Measurements from ENCODE around the gene CRYBB1. TPM values are rescaled to one million over a fixed set of nuclear protein-coding genes. Genes with fewer than 3 reads are reported as not detected.
A peak's percentile ranks its signal among the peaks of the same experiment; 100 is the strongest.

CRYBB1 gene
- total RNA-seq = 1.7 TPM
- 0.54 TPM for polyA plus RNA-seq (ENCODE audit: insufficient read depth, low read depth, low replicate concordance)
- long read RNA-seq, donor 1, partial matches to known transcripts = 0 of 1 reads
- long read RNA-seq, donor 1, other reads (novel, unspliced or antisense) = 0 of 1 reads
- long read RNA-seq, donor 2 = 0 reads
- long read RNA-seq, donor 3, partial matches to known transcripts = 0 of 1 reads
- long read RNA-seq, donor 3, other reads (novel, unspliced or antisense) = 0 of 1 reads
- long read RNA-seq, donor 4 = 0 reads
- long read RNA-seq, donor 5 = 0 reads
- long read RNA-seq, donor 6 = 0 reads
- long read RNA-seq, donor 7 = 0 reads
- long read RNA-seq, donor 8 = 0 reads
- long read RNA-seq, donor 9, partial matches to known transcripts = 0 of 2 reads
- long read RNA-seq, donor 9, other reads (novel, unspliced or antisense) = 0 of 2 reads
- long read RNA-seq, donor 10 = 0 reads

GRCh38 chr22:26617271-26618199, at the start of gene CRYBB1:
CRYBB1 (minus strand) TSS chr22:26618027; CDS start chr22:26616319, 1,708 bp downstream.
- Histone ChIP-seq H3K27ac (ENCODE audit: low read depth in 2 of 2, low read length in 2 of 2) (no peak within 1 kb of the TSS), H3K4me1 (ENCODE audit: control insufficient read depth in 2 of 3, insufficient read depth in 2 of 3, low read depth in 1 of 3, low read length in 3 of 3) (no peaks in the 10 kb centered on the region), H3K4me3 (ENCODE audit: low read length in 3 of 3) (no peak within 1 kb of the TSS), H3K9ac (ENCODE audit: low read length in 3 of 3) (no peak within 1 kb of the TSS), H3K27me3 (ENCODE audit: control insufficient read depth, insufficient read depth, low read length) (no peaks in the 10 kb centered on the region), H3K36me3 (ENCODE audit: control insufficient read depth in 2 of 3, insufficient read depth in 3 of 3, low read length in 3 of 3) (no peaks in the 10 kb centered on the region), H3K9me3 (ENCODE audit: control insufficient read depth in 2 of 3, insufficient read depth in 1 of 3, low read length in 3 of 3) (no peaks in the 10 kb centered on the region)
- DNase-seq (peak in 1 of 5 donors; percentile 77), FAIRE-seq (no peak)
- TF ChIP-seq CTCF (IDR thresholded peaks at IDR 0.05; ENCODE audit: borderline replicate concordance, extremely low read depth, insufficient read depth) = no peak
- intact Hi-C loops (cut with DNase I) = no loop called here

- intact Hi-C loops (cut with DNase I) = no loop called here
- Histone ChIP-seq H3K4me3 (ENCODE audit: low read length in 3 of 3) (no peak overlapping the region), H3K27ac (ENCODE audit: low read depth in 2 of 2, low read length in 2 of 2) (no peak overlapping the region), H3K27me3 (ENCODE audit: control insufficient read depth, insufficient read depth, low read length) (no peaks in the 10 kb centered on the region), H3K4me1 (ENCODE audit: control insufficient read depth in 2 of 3, insufficient read depth in 2 of 3, low read depth in 1 of 3, low read length in 3 of 3) (peaks cover 0 to 5% (median under 1%) of the 10 kb centered on the region in 3 donors), H3K9ac (ENCODE audit: low read length in 3 of 3) (no peak overlapping the region), H3K9me3 (ENCODE audit: control insufficient read depth in 2 of 3, insufficient read depth in 1 of 3, low read length in 3 of 3) (peaks cover 0 to 1% (median 0%) of the 10 kb centered on the region in 3 donors), H3K36me3 (ENCODE audit: control insufficient read depth in 2 of 3, insufficient read depth in 3 of 3, low read length in 3 of 3) (no peaks in the 10 kb centered on the region)
- TF ChIP-seq CTCF (IDR thresholded peaks at IDR 0.05; ENCODE audit: borderline replicate concordance, extremely low read depth, insufficient read depth) = no peak
- DNase-seq (no peak), FAIRE-seq (no peak)
These were observed 49.3 kb upstream of the CRYBB1 start for GRCh38 chr22:26667140-26667539.

- intact Hi-C loops (cut with DNase I) = no loop called here
- DNase-seq (no peak), FAIRE-seq (no peak)
- no peaks in the 10 kb centered on the region for H3K36me3 ChIP-seq (ENCODE audit: control insufficient read depth in 2 of 3, insufficient read depth in 3 of 3, low read length in 3 of 3)
- no peaks in the 10 kb centered on the region for H3K9me3 ChIP-seq (ENCODE audit: control insufficient read depth in 2 of 3, insufficient read depth in 1 of 3, low read length in 3 of 3)
- TF ChIP-seq CTCF (IDR thresholded peaks at IDR 0.05; ENCODE audit: borderline replicate concordance, extremely low read depth, insufficient read depth) = no peak
- no peak overlapping the region for H3K4me3 ChIP-seq (ENCODE audit: low read length in 3 of 3)
- peaks cover 5% of the 10 kb centered on the region for H3K27me3 ChIP-seq (ENCODE audit: control insufficient read depth, insufficient read depth, low read length)
- no peak overlapping the region for H3K9ac ChIP-seq (ENCODE audit: low read length in 3 of 3)
- H3K27ac ChIP-seq (ENCODE audit: low read depth in 2 of 2, low read length in 2 of 2) = no peak overlapping the region
- no peaks in the 10 kb centered on the region for H3K4me1 ChIP-seq (ENCODE audit: control insufficient read depth in 2 of 3, insufficient read depth in 2 of 3, low read depth in 1 of 3, low read length in 3 of 3)
These were observed 48.0 kb upstream of the CRYBB1 start for GRCh38 chr22:26665813-26666231.

All from kidney (tissue), 22 donors.